Measurements from ENCODE around the gene CCNL1.
"Not testable (repeated sequence)": the region's sequence is repeated elsewhere in the genome, so short reads cannot be mapped to it uniquely, and the experiment has no call there.

CCNL1 gene

GRCh38 chr3:157163217-157163953, 3.4 kb upstream of the CCNL1 start:
- Histone ChIP-seq H3K4me1 (ENCODE audit: insufficient read depth, poor library complexity, severe bottlenecking) (peaks cover 11% of the 10 kb centered on the region), H3K36me3 (ENCODE audit: low read depth) (peaks cover 8% of the 10 kb centered on the region), H3K9me3 (ENCODE audit: severe bottlenecking) (no peaks in the 10 kb centered on the region), H3K27me3 (ENCODE audit: insufficient read depth, poor library complexity, severe bottlenecking) (no peaks in the 10 kb centered on the region), H3K4me3 (ENCODE audit: severe bottlenecking) (no peak overlapping the region), H3K27ac (ENCODE audit: poor library complexity, severe bottlenecking) (no peak overlapping the region)
- DNase-seq (ENCODE audit: low spot score) (no peak), ATAC-seq (ENCODE audit: low read depth) (no peak)
- TF ChIP-seq CTCF (IDR thresholded peaks at IDR 0.05; ENCODE audit: poor library complexity, severe bottlenecking) = no peak

GRCh38 chr3:157162620-157163019, 2.7 kb upstream of the CCNL1 start:
- not testable (repeated sequence) for H3K27me3 ChIP-seq (ENCODE audit: insufficient read depth, poor library complexity, severe bottlenecking); H3K27ac ChIP-seq (ENCODE audit: poor library complexity, severe bottlenecking); H3K9me3 ChIP-seq (ENCODE audit: severe bottlenecking); ATAC-seq (ENCODE audit: low read depth); H3K4me3 ChIP-seq (ENCODE audit: severe bottlenecking); DNase-seq (ENCODE audit: low spot score)
- Histone ChIP-seq H3K4me1 (ENCODE audit: insufficient read depth, poor library complexity, severe bottlenecking) (peaks cover 19% of the 10 kb centered on the region), H3K36me3 (ENCODE audit: low read depth) (peaks cover 16% of the 10 kb centered on the region)

- Histone ChIP-seq H3K4me1 (ENCODE audit: insufficient read depth, poor library complexity, severe bottlenecking) (peaks cover 37% of the 10 kb centered on the region), H3K9me3 (ENCODE audit: severe bottlenecking) (no peaks in the 10 kb centered on the region), H3K4me3 (ENCODE audit: severe bottlenecking) (peak overlapping the region; percentile 68), H3K36me3 (ENCODE audit: low read depth) (peaks cover 34% of the 10 kb centered on the region), H3K27ac (ENCODE audit: poor library complexity, severe bottlenecking) (peak overlapping the region; percentile 90), H3K27me3 (ENCODE audit: insufficient read depth, poor library complexity, severe bottlenecking) (no peaks in the 10 kb centered on the region)
- DNase-seq (ENCODE audit: low spot score) = peak; percentile 83
- ATAC-seq (ENCODE audit: low read depth) = peak; percentile 65
- TF ChIP-seq CTCF (IDR thresholded peaks at IDR 0.05; ENCODE audit: poor library complexity, severe bottlenecking) = no peak
Observed at GRCh38 chr3:157160658-157161424, 894 bp upstream of the CCNL1 start.

- TF ChIP-seq CTCF (IDR thresholded peaks at IDR 0.05; ENCODE audit: poor library complexity, severe bottlenecking) = peak; percentile 20
- H3K27me3 ChIP-seq (ENCODE audit: insufficient read depth, poor library complexity, severe bottlenecking) = no peaks in the 10 kb centered on the region
- ATAC-seq (ENCODE audit: low read depth) (peak; percentile 55), DNase-seq (ENCODE audit: low spot score) (no peak)
- peaks cover 50% of the 10 kb centered on the region for H3K36me3 ChIP-seq (ENCODE audit: low read depth)
- H3K4me3 ChIP-seq (ENCODE audit: severe bottlenecking) = peak overlapping the region; percentile 68
- H3K27ac ChIP-seq (ENCODE audit: poor library complexity, severe bottlenecking) = peak overlapping the region; percentile 90
- peaks cover 48% of the 10 kb centered on the region for H3K4me1 ChIP-seq (ENCODE audit: insufficient read depth, poor library complexity, severe bottlenecking)
- H3K9me3 ChIP-seq (ENCODE audit: severe bottlenecking) = no peaks in the 10 kb centered on the region
Observed at GRCh38 chr3:157159037-157159761, 748 bp downstream of the CCNL1 start.

- Histone ChIP-seq H3K9me3 (ENCODE audit: severe bottlenecking) (no peaks in the 10 kb centered on the region), H3K4me1 (ENCODE audit: insufficient read depth, poor library complexity, severe bottlenecking) (peaks cover 48% of the 10 kb centered on the region), H3K27me3 (ENCODE audit: insufficient read depth, poor library complexity, severe bottlenecking) (no peaks in the 10 kb centered on the region), H3K36me3 (ENCODE audit: low read depth) (peaks cover 64% of the 10 kb centered on the region), H3K4me3 (ENCODE audit: severe bottlenecking) (peak overlapping the region; percentile 68), H3K27ac (ENCODE audit: poor library complexity, severe bottlenecking) (peak overlapping the region; percentile 90)
- DNase-seq (ENCODE audit: low spot score) (no peak), ATAC-seq (ENCODE audit: low read depth) (no peak)
- TF ChIP-seq CTCF (IDR thresholded peaks at IDR 0.05; ENCODE audit: poor library complexity, severe bottlenecking) = no peak
Observed at GRCh38 chr3:157157836-157158235, 2.1 kb downstream of the CCNL1 start.
